IPS-20b (cell line): ENCODE results near the gene IL12RB2.

Experiments
- H3K27ac ChIP-seq: one replicate; pipeline ENCODE4 v1.5.1; 2013; ENCODE audit warnings: low read length
- H3K27me3 ChIP-seq: 2 replicates; pipeline ENCODE4 v1.6.1; 2013; ENCODE audit warnings: mild to moderate bottlenecking, low read length, inconsistent platforms; ENCODE audit not compliant: insufficient read depth
- H3K36me3 ChIP-seq: 2 replicates; pipeline ENCODE4 v1.6.1; 2013; ENCODE audit warnings: low read depth, mild to moderate bottlenecking, inconsistent platforms, low read length, moderate library complexity; ENCODE audit not compliant: insufficient read depth
- H3K4me1 ChIP-seq: 2 replicates; pipeline ENCODE4 v1.6.1; 2013; ENCODE audit warnings: mild to moderate bottlenecking, control low read depth, inconsistent platforms, low read length, moderate library complexity; ENCODE audit not compliant: insufficient read depth
- H3K4me3 ChIP-seq: 2 replicates; pipeline ENCODE4 v1.5.1; 2013; ENCODE audit warnings: mild to moderate bottlenecking, low read length, inconsistent platforms
- H3K9ac ChIP-seq: 2 replicates; pipeline ENCODE4 v1.6.1; 2013; ENCODE audit warnings: low read depth, mild to moderate bottlenecking, inconsistent platforms, low read length, moderate library complexity
- H3K9me3 ChIP-seq: 2 replicates; pipeline ENCODE4 v1.6.1; 2013; ENCODE audit warnings: mild to moderate bottlenecking, low read depth, low read length, inconsistent platforms; ENCODE audit not compliant: insufficient read depth

The IL12RB2 gene

GRCh38 chr1:67285780-67286488 lies 21.7 kb upstream of the IL12RB2 start:
- H3K9me3 ChIP-seq = peaks cover 4% of the 10 kb centered on the region; the same call in 1 of the 2 replicates
- H3K9ac ChIP-seq = no peak overlapping the region
- H3K27me3 ChIP-seq = no peaks in the 10 kb centered on the region
- no peak overlapping the region for H3K4me3 ChIP-seq
- H3K4me1 ChIP-seq = no peaks in the 10 kb centered on the region
- H3K36me3 ChIP-seq = no peaks in the 10 kb centered on the region
- no peak overlapping the region for H3K27ac ChIP-seq

DNA sequence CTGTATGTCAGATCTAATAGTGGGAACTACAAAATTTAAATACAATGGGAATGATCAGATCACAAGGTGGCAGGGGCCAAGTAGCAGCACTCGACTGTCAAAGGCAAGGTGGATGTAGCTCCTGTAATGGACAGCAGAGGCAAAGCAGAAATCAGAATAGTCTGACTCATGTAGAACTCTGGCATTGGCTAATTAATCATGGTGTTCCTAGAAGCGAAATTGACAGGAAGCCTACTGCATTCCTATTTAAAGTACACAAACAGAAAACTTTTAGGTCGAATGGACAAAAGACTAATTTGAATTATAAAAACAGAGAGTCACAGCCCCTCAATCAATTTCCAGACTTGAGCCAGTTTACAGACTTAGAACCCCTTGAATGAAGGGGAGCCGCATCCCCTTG lies 17.4 kb upstream of the IL12RB2 start:
- H3K9ac ChIP-seq = no peak overlapping the region
- no peaks in the 10 kb centered on the region for H3K27me3 ChIP-seq
- peaks cover 4% of the 10 kb centered on the region; the same call in 1 of the 2 replicates for H3K9me3 ChIP-seq
- no peak overlapping the region for H3K27ac ChIP-seq
- H3K36me3 ChIP-seq = no peaks in the 10 kb centered on the region
- H3K4me1 ChIP-seq = no peaks in the 10 kb centered on the region
- H3K4me3 ChIP-seq = no peak overlapping the region

GRCh38 chr1:67294836-67295617 lies 12.6 kb upstream of the IL12RB2 start:
- H3K9ac ChIP-seq = no peak overlapping the region

DNA sequence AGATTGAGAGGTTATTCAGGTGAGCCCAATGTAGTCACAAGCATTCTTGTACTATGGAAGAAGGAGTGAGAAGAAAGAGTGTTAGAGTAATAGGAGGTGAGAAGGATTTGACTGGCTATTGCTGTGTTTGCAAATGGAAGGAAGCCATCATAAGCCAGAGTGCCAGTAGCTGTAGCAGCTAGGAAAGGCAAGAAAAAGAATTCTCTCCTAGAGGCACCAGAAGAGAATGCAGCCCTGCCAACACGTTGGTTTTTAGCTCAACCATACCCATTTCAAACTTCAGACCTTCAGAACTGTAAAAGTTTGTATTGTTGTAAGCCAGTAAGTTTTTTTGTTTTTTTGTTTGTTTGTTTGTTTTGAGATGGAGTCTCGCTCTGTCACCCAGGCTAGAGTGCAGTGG lies 8.9 kb upstream of the IL12RB2 start:
- H3K27me3 ChIP-seq = no peaks in the 10 kb centered on the region
- no peaks in the 10 kb centered on the region for H3K9me3 ChIP-seq
- H3K36me3 ChIP-seq = no peaks in the 10 kb centered on the region
- no peaks in the 10 kb centered on the region for H3K4me1 ChIP-seq
- no peak overlapping the region for H3K4me3 ChIP-seq
- H3K9ac ChIP-seq = no peak overlapping the region
- H3K27ac ChIP-seq = no peak overlapping the region

More at GRCh38 chr1:67294836-67295617, 12.6 kb upstream of the IL12RB2 start:
- H3K4me3 ChIP-seq = no peak overlapping the region
- no peaks in the 10 kb centered on the region for H3K27me3 ChIP-seq
- H3K4me1 ChIP-seq = no peaks in the 10 kb centered on the region
- no peaks in the 10 kb centered on the region for H3K36me3 ChIP-seq
- H3K27ac ChIP-seq = no peak overlapping the region
- H3K9me3 ChIP-seq = no peaks in the 10 kb centered on the region

- Histone ChIP-seq H3K27ac (no peak overlapping the region), H3K4me1 (no peaks in the 10 kb centered on the region), H3K4me3 (no peak overlapping the region), H3K9ac (no peak overlapping the region), H3K27me3 (no peaks in the 10 kb centered on the region), H3K9me3 (no peaks in the 10 kb centered on the region), H3K36me3 (no peaks in the 10 kb centered on the region)
Observed at GRCh38 chr1:67299296-67299695, 8.4 kb upstream of the IL12RB2 start.

- no peaks in the 10 kb centered on the region for H3K36me3 ChIP-seq
- no peaks in the 10 kb centered on the region for H3K9me3 ChIP-seq
- no peak overlapping the region for H3K4me3 ChIP-seq
- H3K27me3 ChIP-seq = no peaks in the 10 kb centered on the region
- no peak overlapping the region for H3K9ac ChIP-seq
- no peaks in the 10 kb centered on the region for H3K4me1 ChIP-seq
- no peak overlapping the region for H3K27ac ChIP-seq
Observed at GRCh38 chr1:67300561-67300960, 7.1 kb upstream of the IL12RB2 start.

DNA sequence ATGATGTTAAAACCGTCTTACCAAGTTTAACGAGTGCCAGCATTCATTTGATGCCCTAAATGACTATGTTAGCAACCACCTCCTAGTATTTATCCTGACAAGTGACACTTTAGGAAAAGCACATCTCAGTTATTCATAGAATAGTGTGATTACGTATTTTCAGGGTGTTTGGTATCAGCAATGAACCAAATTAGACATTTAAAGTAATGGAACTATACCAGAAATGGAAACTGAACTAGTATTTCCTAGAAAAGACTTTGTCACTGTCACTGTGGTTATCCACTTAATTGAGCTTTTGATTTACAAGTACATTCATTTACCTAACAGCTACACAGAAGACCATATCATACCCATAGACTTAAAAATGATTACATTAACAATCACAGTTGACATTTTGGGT lies 3.6 kb upstream of the IL12RB2 start:
- Histone ChIP-seq H3K4me3 (no peak overlapping the region), H3K27ac (no peak overlapping the region), H3K9ac (no peak overlapping the region), H3K36me3 (no peaks in the 10 kb centered on the region), H3K27me3 (peaks cover 29% of the 10 kb centered on the region), H3K4me1 (no peaks in the 10 kb centered on the region), H3K9me3 (no peaks in the 10 kb centered on the region)

DNA sequence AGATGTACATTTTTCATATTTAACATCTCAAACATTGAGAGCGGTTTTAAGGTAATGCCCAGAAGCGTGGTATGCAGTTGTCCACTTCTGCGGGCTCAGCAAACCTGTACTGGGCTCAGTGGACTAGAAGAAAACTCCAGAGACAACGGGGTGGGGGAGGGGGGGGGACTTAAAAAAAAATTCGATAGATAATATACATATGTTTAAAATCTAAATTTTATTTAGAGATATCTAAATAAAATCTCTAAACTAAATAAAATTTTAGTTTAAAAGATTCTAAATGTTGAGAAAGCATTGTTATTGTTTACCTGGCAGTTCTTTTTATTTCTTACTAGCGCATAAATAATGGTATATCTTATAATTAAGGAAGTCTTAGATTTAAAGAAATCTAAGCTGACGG lies 1.1 kb upstream of the IL12RB2 start:
- no peak overlapping the region for H3K27ac ChIP-seq
- H3K9ac ChIP-seq = no peak overlapping the region
- H3K4me3 ChIP-seq = no peak overlapping the region
- H3K27me3 ChIP-seq = peaks cover 32% of the 10 kb centered on the region
- no peaks in the 10 kb centered on the region for H3K9me3 ChIP-seq
- H3K36me3 ChIP-seq = no peaks in the 10 kb centered on the region
- H3K4me1 ChIP-seq = no peaks in the 10 kb centered on the region

DNA sequence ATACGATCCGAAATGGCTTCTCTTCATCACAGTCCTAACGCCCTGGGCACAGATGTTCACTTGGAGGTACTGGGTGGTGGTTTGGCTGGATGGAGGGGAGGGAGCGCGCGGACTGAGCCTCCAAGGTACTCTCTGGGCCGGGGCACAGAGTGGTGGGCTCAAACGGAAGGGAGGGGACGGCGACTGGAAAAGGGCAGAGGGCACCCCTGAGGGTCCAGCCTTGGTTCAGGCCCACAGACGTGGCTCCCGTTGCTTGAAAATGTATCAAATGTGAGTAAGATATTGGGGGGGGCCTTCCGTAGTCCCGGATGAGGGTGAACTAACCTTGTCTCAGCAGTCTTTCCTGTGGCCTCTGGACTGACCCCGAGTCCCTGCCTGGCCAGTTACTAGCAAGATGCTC lies 463 bp downstream of the IL12RB2 start:
- H3K4me3 ChIP-seq = peak overlapping the region; percentile 80; the same call in 1 of the 2 replicates
- no peaks in the 10 kb centered on the region for H3K4me1 ChIP-seq

DNA sequence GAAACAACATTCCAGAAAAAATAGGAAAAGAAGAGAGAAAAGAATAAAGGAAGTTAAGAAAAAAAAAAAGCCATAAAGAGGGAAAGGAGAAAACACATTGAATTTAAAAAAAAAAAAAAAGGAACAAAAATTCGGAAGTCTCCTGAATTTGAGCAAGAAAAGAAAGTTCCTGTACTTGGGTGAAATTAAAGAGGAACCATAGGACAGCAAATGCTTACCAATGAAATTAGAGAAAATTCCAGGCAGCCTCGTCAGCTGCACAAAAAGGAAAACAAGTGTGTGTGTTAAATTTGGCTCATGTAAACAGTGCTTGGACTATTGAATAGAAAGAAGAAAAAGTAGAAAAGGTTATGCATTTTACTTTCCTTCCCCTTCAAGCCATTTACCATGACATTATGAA lies 4.9 kb downstream of the IL12RB2 start:
- Histone ChIP-seq H3K9me3 (no peaks in the 10 kb centered on the region), H3K27ac (no peak overlapping the region), H3K4me3 (no peak overlapping the region), H3K9ac (no peak overlapping the region), H3K36me3 (no peaks in the 10 kb centered on the region), H3K4me1 (peaks cover 4% of the 10 kb centered on the region; the same call in 1 of the 2 replicates), H3K27me3 (peaks cover 15% of the 10 kb centered on the region)

More for the DNA sequence above, 463 bp downstream of the IL12RB2 start:
- no peak overlapping the region for H3K9ac ChIP-seq
- no peaks in the 10 kb centered on the region for H3K9me3 ChIP-seq
- no peak overlapping the region for H3K27ac ChIP-seq
- H3K27me3 ChIP-seq = peaks cover 32% of the 10 kb centered on the region
- no peaks in the 10 kb centered on the region for H3K36me3 ChIP-seq

DNA sequence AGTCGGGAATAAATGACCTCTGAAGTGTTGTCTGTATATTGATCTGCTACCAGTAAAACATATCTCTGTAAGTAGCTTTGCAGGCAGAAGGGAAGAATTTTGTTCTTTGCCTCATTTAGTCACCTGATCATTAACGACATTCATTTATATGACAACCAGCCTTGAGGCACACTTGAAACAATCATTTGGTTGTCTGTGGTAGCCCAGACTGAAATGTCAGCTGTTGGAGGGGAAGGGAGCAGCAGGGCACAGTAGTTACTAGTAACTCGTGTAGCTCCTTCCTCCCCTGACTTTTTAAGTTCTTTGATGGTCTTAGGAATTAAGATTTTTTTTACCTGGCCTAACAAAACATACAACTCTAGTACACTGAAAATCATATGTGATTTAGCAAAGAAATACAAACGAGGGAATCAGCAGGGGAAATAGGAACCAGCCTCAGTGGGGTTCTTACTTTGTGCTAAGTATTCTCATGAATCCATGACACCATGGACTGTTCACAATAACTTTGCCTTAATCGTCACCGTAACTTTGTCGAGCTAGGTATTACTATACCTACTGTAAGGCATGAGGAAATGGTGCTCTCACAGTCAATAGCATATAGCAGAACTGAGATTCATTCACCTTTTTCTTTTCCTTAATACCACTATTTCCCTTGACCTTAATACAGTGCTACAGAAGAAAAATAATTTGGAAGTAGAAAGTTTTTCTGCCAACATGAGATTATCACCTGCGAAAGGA lies 6.4 kb downstream of the IL12RB2 start:
- H3K4me1 ChIP-seq = peaks cover 4% of the 10 kb centered on the region; the same call in 1 of the 2 replicates
- H3K27me3 ChIP-seq = peaks cover 3% of the 10 kb centered on the region; the same call in 1 of the 2 replicates
- H3K27ac ChIP-seq = no peak overlapping the region
- H3K9ac ChIP-seq = no peak overlapping the region
- no peaks in the 10 kb centered on the region for H3K9me3 ChIP-seq
- H3K4me3 ChIP-seq = no peak overlapping the region
- no peaks in the 10 kb centered on the region for H3K36me3 ChIP-seq
